ENCODE results near the gene NBPF3. TPM values are rescaled to one million over a fixed set of nuclear protein-coding genes. Genes with fewer than 3 reads are reported as not detected.
A peak's percentile ranks its signal among the peaks of the same experiment; 100 is the strongest.

Gene NBPF3
- total RNA-seq, 1 experiment from 2014 or later = 15.8 TPM

DNA sequence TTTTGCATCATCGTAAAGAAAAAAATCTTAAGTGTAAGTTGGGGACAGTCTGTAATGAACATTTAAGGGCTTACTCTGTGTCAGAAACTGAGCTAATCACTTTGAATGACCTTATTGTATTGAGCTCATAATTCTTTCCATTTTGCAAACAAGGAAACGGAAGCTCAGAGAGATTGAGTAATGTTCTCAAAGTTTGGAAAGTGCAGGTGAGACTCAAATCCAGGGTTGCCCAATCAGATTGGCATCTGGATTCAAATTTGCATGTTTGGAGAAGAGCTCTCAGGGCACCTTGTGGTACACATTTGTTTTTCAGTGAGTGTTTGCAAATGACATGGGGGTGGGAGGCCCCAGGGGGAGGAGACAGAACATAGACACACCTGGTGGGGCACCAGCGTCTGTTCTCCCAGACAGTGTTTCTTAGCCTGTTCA is 77.2 kb downstream of the NBPF3 start:
- Histone ChIP-seq H3K9ac (ENCODE audit: extremely low read depth, insufficient read length, low read length) (no peak overlapping the region), H3K18ac (ENCODE audit: insufficient read length, low read depth, low read length) (no peak overlapping the region), H4K8ac (replicated peaks; ENCODE audit: insufficient read length, low read depth, low read length) (no peak overlapping the region), H3K79me2 (ENCODE audit: insufficient read depth, low read length) (peaks cover 7% of the 10 kb centered on the region), H3K4me2 (ENCODE audit: insufficient read depth, insufficient read length, low read length) (no peak overlapping the region), H4K91ac (ENCODE audit: insufficient read length, low read depth, low read length) (no peak overlapping the region), H3K4ac (ENCODE audit: low read depth, low read length) (no peak overlapping the region), H2AK5ac (ENCODE audit: insufficient read length, low read length) (no peak overlapping the region), H3K79me1 (ENCODE audit: insufficient read depth, low read depth, low read length, poor library complexity, severe bottlenecking) (no peaks in the 10 kb centered on the region), H2AFZ (ENCODE audit: low read length) (no peak overlapping the region), H4K20me1 (ENCODE audit: control insufficient read depth, insufficient read depth, insufficient read length) (no peaks in the 10 kb centered on the region), H2BK12ac (ENCODE audit: insufficient read length, low read depth, low read length) (no peak overlapping the region), H2BK20ac (ENCODE audit: low read depth, low read length, poor library complexity, severe bottlenecking) (no peak overlapping the region), H3K9me3 (ENCODE audit: control insufficient read depth, low read depth, low read length) (no peaks in the 10 kb centered on the region), H3K27ac (ENCODE audit: insufficient read length, low read depth, low read length) (no peak overlapping the region), H3K27me3 (ENCODE audit: insufficient read depth, low read length) (no peaks in the 10 kb centered on the region), H3K56ac (ENCODE audit: insufficient read length, low read depth, low read length) (no peak overlapping the region), H2BK15ac (ENCODE audit: low read depth, low read length) (no peak overlapping the region), H3T11ph (ENCODE audit: low read length) (no peak overlapping the region), H2BK120ac (ENCODE audit: low read depth, low read length, poor library complexity, severe bottlenecking) (no peak overlapping the region), H4K5ac (ENCODE audit: insufficient read length, low read depth, low read length) (no peak overlapping the region), H3K4me1 (ENCODE audit: insufficient read depth, low read length) (peaks cover 10% of the 10 kb centered on the region; the same call in 1 of the 2 replicates), H2BK5ac (ENCODE audit: insufficient read length, low read length) (no peak overlapping the region), H3K23me2 (ENCODE audit: insufficient read length, low read depth, low read length, poor library complexity, severe bottlenecking) (no peaks in the 10 kb centered on the region), H3K23ac (ENCODE audit: insufficient read length, low read depth, low read length) (no peak overlapping the region), H3K14ac (ENCODE audit: insufficient read depth, low read length) (no peak overlapping the region)
- TF ChIP-seq, protein P1, sequence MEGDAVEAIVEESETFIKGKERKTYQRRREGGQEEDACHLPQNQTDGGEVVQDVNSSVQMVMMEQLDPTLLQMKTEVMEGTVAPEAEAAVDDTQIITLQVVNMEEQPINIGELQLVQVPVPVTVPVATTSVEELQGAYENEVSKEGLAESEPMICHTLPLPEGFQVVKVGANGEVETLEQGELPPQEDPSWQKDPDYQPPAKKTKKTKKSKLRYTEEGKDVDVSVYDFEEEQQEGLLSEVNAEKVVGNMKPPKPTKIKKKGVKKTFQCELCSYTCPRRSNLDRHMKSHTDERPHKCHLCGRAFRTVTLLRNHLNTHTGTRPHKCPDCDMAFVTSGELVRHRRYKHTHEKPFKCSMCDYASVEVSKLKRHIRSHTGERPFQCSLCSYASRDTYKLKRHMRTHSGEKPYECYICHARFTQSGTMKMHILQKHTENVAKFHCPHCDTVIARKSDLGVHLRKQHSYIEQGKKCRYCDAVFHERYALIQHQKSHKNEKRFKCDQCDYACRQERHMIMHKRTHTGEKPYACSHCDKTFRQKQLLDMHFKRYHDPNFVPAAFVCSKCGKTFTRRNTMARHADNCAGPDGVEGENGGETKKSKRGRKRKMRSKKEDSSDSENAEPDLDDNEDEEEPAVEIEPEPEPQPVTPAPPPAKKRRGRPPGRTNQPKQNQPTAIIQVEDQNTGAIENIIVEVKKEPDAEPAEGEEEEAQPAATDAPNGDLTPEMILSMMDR (conservative IDR thresholded peaks at IDR 0.05) = no peak
- Mint-ChIP-seq H3K27me3 (ENCODE audit: low read depth) (no peaks in the 10 kb centered on the region), H3K9me3 (no peaks in the 10 kb centered on the region), H3K36me3 (ENCODE audit: insufficient read depth in 1 of 3, low read depth in 3 of 3) (peaks cover 0 to 6% (median 3%) of the 10 kb centered on the region in 3 experiments; a peak in 3 of 7 replicates), H3K4me1 (peaks cover 45 to 62% of the 10 kb centered on the region in 2 experiments), H3K4me3 (peak overlapping the region in 1 of 2 experiments; percentile 33; a peak in 1 of 5 replicates), H3K27ac (no peak overlapping the region; a peak in 1 of 7 replicates)
- no CpG with 5 or more reads among the region's 3 CpGs for WGBS (ENCODE audit: extremely low coverage, insufficient read length, low lambda C conversion rate)
- no peak for DNase-seq

All from H9 (cell line).